ENCODE data around the gene SH3TC2. TPM values are rescaled to one million over a fixed set of nuclear protein-coding genes. Genes with fewer than 3 reads are reported as not detected.

The SH3TC2 gene
- polyA plus RNA-seq, 1 experiment, result 1.3 TPM

DNA sequence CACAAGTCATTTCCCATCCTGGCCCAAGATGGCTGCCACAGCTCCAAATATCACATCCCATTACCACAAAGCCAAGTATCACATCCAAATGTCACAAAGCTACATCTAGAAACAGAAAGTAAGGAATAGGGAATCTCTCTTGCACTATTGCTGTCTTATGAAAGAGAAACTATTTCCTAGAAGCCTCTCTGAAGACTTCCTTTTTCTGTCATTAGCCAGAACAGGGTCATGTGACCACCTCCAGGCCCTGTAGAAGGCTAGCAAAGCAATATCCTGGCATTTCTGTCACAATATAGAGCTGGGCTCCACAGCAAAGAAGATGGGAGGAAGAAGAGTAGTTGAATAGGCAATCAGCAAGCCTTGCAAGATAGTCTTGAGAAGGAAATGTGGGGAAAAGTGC, 99.2 kb downstream of the SH3TC2 start:
- H3K27ac ChIP-seq (ENCODE audit: low read depth, low read length), result no peak overlapping the region
- no peak overlapping the region for H3K4me3 ChIP-seq (ENCODE audit: low read depth, low read length)
- no peaks in the 10 kb centered on the region for H3K9me3 ChIP-seq (ENCODE audit: control insufficient read depth, insufficient read depth, low read length)
- TF ChIP-seq, protein P1, sequence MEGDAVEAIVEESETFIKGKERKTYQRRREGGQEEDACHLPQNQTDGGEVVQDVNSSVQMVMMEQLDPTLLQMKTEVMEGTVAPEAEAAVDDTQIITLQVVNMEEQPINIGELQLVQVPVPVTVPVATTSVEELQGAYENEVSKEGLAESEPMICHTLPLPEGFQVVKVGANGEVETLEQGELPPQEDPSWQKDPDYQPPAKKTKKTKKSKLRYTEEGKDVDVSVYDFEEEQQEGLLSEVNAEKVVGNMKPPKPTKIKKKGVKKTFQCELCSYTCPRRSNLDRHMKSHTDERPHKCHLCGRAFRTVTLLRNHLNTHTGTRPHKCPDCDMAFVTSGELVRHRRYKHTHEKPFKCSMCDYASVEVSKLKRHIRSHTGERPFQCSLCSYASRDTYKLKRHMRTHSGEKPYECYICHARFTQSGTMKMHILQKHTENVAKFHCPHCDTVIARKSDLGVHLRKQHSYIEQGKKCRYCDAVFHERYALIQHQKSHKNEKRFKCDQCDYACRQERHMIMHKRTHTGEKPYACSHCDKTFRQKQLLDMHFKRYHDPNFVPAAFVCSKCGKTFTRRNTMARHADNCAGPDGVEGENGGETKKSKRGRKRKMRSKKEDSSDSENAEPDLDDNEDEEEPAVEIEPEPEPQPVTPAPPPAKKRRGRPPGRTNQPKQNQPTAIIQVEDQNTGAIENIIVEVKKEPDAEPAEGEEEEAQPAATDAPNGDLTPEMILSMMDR (IDR thresholded peaks at IDR 0.05; ENCODE audit: low read depth, low read length), result no peak
- no peaks in the 10 kb centered on the region for H3K27me3 ChIP-seq (ENCODE audit: control insufficient read depth, insufficient read depth, low read length)
- DNase-seq (ENCODE audit: low read depth, low spot score), result no peak
- ChIA-PET POLR2A (no interaction called here), CTCF (interaction anchor here (1.1 to 8.5 kb wide), 5 partner anchors 10 to 521 kb away, joined by 3 to 142 read pairs (median 4); no protein-coding TSS in a partner anchor)

GRCh38 chr5:148962761-148963324, 100.0 kb downstream of the SH3TC2 start:
- CTCF ChIA-PET, result interaction anchor here (0.5 to 8.5 kb wide), 7 partner anchors 10 to 1530 kb away, joined by 3 to 142 read pairs (median 5); no protein-coding TSS in a partner anchor
- H3K27ac ChIP-seq (ENCODE audit: low read depth, low read length), result no peak overlapping the region
- POLR2A ChIA-PET, result no interaction called here

DNA sequence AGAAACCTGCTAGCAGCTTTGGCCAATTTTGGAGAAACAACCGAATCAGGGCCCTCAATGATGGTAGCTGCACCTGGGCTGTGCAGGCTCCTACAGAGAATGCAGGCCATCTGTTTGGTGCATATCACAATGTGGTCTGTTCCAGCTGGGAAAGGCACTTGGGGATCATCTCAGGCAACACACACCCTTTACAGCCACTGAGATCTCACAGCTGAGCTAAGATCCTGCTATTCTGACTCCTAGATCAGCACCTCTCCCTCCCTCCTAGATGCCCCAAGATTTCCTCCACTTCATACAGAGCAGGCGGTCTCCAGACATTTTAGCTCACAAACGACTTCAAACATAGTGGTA, 100.7 kb downstream of the SH3TC2 start:
- ChIA-PET CTCF (interaction anchor here (1.3 to 8.5 kb wide), 7 partner anchors 9 to 519 kb away, joined by 3 to 142 read pairs (median 5); no protein-coding TSS in a partner anchor), POLR2A (no interaction called here)
- Histone ChIP-seq H3K27ac (ENCODE audit: low read depth, low read length) (no peak overlapping the region), H3K9me3 (ENCODE audit: control insufficient read depth, insufficient read depth, low read length) (no peaks in the 10 kb centered on the region), H3K4me3 (ENCODE audit: low read depth, low read length) (no peak overlapping the region), H3K27me3 (ENCODE audit: control insufficient read depth, insufficient read depth, low read length) (no peaks in the 10 kb centered on the region)
- DNase-seq (ENCODE audit: low read depth, low spot score), result no peak
- TF ChIP-seq, protein P1 (IDR thresholded peaks at IDR 0.05; ENCODE audit: low read depth, low read length), result no peak

More at GRCh38 chr5:148962761-148963324, 100.0 kb downstream of the SH3TC2 start:
- DNase-seq (ENCODE audit: low read depth, low spot score), result no peak
- H3K9me3 ChIP-seq (ENCODE audit: control insufficient read depth, insufficient read depth, low read length), result no peaks in the 10 kb centered on the region
- no peak overlapping the region for H3K4me3 ChIP-seq (ENCODE audit: low read depth, low read length)
- TF ChIP-seq, protein P1 (IDR thresholded peaks at IDR 0.05; ENCODE audit: low read depth, low read length), result no peak
- no peaks in the 10 kb centered on the region for H3K27me3 ChIP-seq (ENCODE audit: control insufficient read depth, insufficient read depth, low read length)

GRCh38 chr5:148961261-148962199, 101.3 kb downstream of the SH3TC2 start:
- POLR2A ChIA-PET, result no interaction called here
- no peak for DNase-seq (ENCODE audit: low read depth, low spot score)
- CTCF ChIA-PET, result interaction anchor here (0.6 to 8.5 kb wide), 8 partner anchors 17 to 229 kb away, joined by 3 to 171 read pairs (median 8); no protein-coding TSS in a partner anchor
- TF ChIP-seq, protein P1 (IDR thresholded peaks at IDR 0.05; ENCODE audit: low read depth, low read length), result no peak
- no peaks in the 10 kb centered on the region for H3K9me3 ChIP-seq (ENCODE audit: control insufficient read depth, insufficient read depth, low read length)
- H3K27ac ChIP-seq (ENCODE audit: low read depth, low read length), result no peak overlapping the region
- no peak overlapping the region for H3K4me3 ChIP-seq (ENCODE audit: low read depth, low read length)
- no peaks in the 10 kb centered on the region for H3K27me3 ChIP-seq (ENCODE audit: control insufficient read depth, insufficient read depth, low read length)

Data from AG04450 (cell line).